BE2C (cell line): ENCODE results near the gene PRKCH.

Experiments used
- DNase-seq: peaks from one replicate; pipeline ENCODE4 v3.0.0-alpha.2; 2020
- H3K27me3 ChIP-seq: fragments of 250-450 bp; sonication (Bioruptor Pico); 2 replicates; pipeline ENCODE4 v1.5.1; 2020; ENCODE audit warnings: mild to moderate bottlenecking
- H3K36me3 ChIP-seq: fragments of 250-450 bp; sonication (Bioruptor Pico); 2 replicates; pipeline ENCODE4 v1.5.1; 2020; ENCODE audit warnings: mild to moderate bottlenecking
- H3K4me1 ChIP-seq: fragments of 250-450 bp; sonication (Bioruptor Pico); 2 replicates; pipeline ENCODE4 v1.5.1; 2020
- H3K4me3 ChIP-seq: 2 replicates; pipeline ENCODE4 v1.5.1; 2011; ENCODE audit warnings: low read depth, low read length
- H3K9me3 ChIP-seq: fragments of 250-450 bp; sonication (Bioruptor Pico); 2 replicates; pipeline ENCODE4 v1.5.1; 2020
- TF ChIP-seq, protein P1 (sequence below): IDR thresholded peaks from 2 replicates; pipeline ENCODE4 v1.5.1; 2012; ENCODE audit warnings: mild to moderate bottlenecking, low read depth, low read length

Gene PRKCH

GRCh38 chr14:61569812-61570548 is 248.6 kb downstream of the PRKCH start:
- TF ChIP-seq, protein P1, sequence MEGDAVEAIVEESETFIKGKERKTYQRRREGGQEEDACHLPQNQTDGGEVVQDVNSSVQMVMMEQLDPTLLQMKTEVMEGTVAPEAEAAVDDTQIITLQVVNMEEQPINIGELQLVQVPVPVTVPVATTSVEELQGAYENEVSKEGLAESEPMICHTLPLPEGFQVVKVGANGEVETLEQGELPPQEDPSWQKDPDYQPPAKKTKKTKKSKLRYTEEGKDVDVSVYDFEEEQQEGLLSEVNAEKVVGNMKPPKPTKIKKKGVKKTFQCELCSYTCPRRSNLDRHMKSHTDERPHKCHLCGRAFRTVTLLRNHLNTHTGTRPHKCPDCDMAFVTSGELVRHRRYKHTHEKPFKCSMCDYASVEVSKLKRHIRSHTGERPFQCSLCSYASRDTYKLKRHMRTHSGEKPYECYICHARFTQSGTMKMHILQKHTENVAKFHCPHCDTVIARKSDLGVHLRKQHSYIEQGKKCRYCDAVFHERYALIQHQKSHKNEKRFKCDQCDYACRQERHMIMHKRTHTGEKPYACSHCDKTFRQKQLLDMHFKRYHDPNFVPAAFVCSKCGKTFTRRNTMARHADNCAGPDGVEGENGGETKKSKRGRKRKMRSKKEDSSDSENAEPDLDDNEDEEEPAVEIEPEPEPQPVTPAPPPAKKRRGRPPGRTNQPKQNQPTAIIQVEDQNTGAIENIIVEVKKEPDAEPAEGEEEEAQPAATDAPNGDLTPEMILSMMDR, result no peak
- no peaks in the 10 kb centered on the region for H3K9me3 ChIP-seq
- H3K4me3 ChIP-seq, result no peak overlapping the region
- H3K27me3 ChIP-seq, result no peaks in the 10 kb centered on the region
- H3K36me3 ChIP-seq, result no peaks in the 10 kb centered on the region
- peaks cover 27% of the 10 kb centered on the region for H3K4me1 ChIP-seq
- no peak for DNase-seq

GRCh38 chr14:61570549-61571290 is 249.3 kb downstream of the PRKCH start:
- Histone ChIP-seq H3K27me3 (no peaks in the 10 kb centered on the region), H3K4me1 (peaks cover 27% of the 10 kb centered on the region), H3K4me3 (no peak overlapping the region), H3K9me3 (no peaks in the 10 kb centered on the region), H3K36me3 (no peaks in the 10 kb centered on the region)
- TF ChIP-seq, protein P1, result no peak
- DNase-seq, result no peak

GRCh38 chr14:61571917-61572316 is 250.5 kb downstream of the PRKCH start:
- TF ChIP-seq, protein P1, result no peak
- Histone ChIP-seq H3K4me1 (peaks cover 28% of the 10 kb centered on the region), H3K4me3 (no peak overlapping the region), H3K36me3 (no peaks in the 10 kb centered on the region), H3K9me3 (no peaks in the 10 kb centered on the region), H3K27me3 (no peaks in the 10 kb centered on the region)
- no peak for DNase-seq

DNA sequence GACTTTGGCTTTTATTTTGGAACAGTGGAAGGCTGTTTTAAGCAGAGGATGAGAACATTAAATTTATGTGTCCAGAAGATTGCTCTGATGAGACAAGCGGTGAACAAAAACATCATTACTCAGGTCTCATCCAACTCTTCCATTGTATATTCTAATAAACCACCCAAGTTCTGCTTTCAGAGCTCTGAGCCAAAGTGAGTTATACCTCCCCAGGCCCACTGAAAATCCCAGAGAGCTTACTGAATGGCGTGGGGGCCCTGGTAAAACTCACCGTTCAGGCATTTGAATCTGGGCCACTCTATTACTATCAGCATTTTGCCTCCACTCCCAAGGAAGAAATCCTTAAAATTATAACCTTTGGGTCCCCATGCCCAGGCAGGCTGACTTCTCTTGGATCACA is 251.9 kb downstream of the PRKCH start:
- TF ChIP-seq, protein P1, result no peak
- H3K4me1 ChIP-seq, result peaks cover 29% of the 10 kb centered on the region
- H3K4me3 ChIP-seq, result no peak overlapping the region
- no peaks in the 10 kb centered on the region for H3K36me3 ChIP-seq
- no peaks in the 10 kb centered on the region for H3K9me3 ChIP-seq
- H3K27me3 ChIP-seq, result no peaks in the 10 kb centered on the region
- no peak for DNase-seq

DNA sequence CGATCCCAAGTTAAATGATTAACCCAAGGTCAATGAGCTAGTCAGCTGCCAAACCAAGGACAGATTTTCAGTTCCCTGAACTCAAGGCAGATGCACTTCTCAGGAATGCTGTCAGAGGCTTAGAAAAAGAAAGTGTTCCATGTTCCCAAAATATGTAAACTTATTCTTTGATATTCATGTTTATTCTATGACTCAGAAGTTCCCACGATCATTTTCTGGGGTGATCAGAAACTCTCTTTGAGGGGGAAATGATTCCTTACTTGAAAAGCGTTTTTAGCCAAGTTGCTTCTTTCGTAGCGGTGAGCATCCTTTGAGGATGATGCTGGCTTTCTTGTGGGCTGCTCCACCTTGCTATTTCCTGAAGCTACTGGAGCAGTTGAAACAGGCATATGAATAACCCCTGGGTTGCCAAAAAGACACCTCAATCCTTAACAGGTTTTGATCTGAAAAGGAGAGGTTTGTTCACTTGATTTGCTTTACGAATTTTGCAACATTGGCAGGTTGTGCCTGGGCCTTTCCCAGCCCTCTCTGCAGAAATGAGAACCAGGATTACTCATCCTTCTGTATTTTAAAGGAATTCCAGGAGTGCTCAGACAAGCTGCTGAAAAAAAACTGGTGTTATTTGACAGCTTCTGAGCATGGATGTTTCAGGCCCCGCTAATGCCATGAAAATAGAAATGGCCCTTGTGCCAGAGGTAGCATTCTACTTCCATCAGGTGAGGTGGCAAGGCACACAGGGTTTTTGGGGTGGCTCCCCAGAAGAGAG is 252.6 kb downstream of the PRKCH start:
- Histone ChIP-seq H3K4me1 (peaks cover 34% of the 10 kb centered on the region), H3K4me3 (no peak overlapping the region), H3K36me3 (no peaks in the 10 kb centered on the region), H3K27me3 (no peaks in the 10 kb centered on the region), H3K9me3 (no peaks in the 10 kb centered on the region)
- DNase-seq, result no peak
- TF ChIP-seq, protein P1, result no peak
